Panc1 (cell line): ENCODE results near the gene STEAP2. TPM values are rescaled to one million over a fixed set of nuclear protein-coding genes. Genes with fewer than 3 reads are reported as not detected.

Experiments used
- ATAC-seq: fragments of 200-7000 bp; cut with Tn5 transposase; 2 replicates; pipeline ENCODE4 v1.9.1; 2020; ENCODE audit warnings: mild to moderate bottlenecking, moderate library complexity
- BruUV-seq: library from RNA; stranded (reverse); fragments of 400-500 nt; replicated peaks from 2 replicates; lab custom pipeline; 2021; lab: Mats Ljungman, UMichigan
- CTCF ChIA-PET: fragments of 300-600 bp; sonication (Branson Sonifier 250); formaldehyde crosslinking; loops from one replicate; lab custom pipeline; 2022; ENCODE audit warnings: antibody characterized with exemption; lab: Charles Lee
- POLR2A ChIA-PET: fragments of 300-600 bp; sonication (Branson Sonifier 250); formaldehyde crosslinking; loops from one replicate; lab custom pipeline; 2022; ENCODE audit warnings: antibody characterized with exemption; lab: Charles Lee
- DNase-seq: peaks from one replicate; pipeline ENCODE4 v3.0.0-alpha.2; 2010; ENCODE audit warnings: low read depth, low spot score
- H3K27ac ChIP-seq: 2 replicates; pipeline ENCODE4 v1.5.1; 2011; ENCODE audit warnings: mild to moderate bottlenecking, low read length, inconsistent platforms
- H3K27me3 ChIP-seq: fragments of 200-500 bp; sonication (Bioruptor generic); 2 replicates; pipeline ENCODE4 v1.6.0; 2014; ENCODE audit warnings: low read length, inconsistent platforms; ENCODE audit not compliant: control insufficient read depth, insufficient read depth
- H3K36me3 ChIP-seq: fragments of 200-500 bp; sonication (Bioruptor generic); 2 replicates; pipeline ENCODE4 v1.5.1; 2014; ENCODE audit warnings: inconsistent platforms, mild to moderate bottlenecking, low read length, moderate library complexity; ENCODE audit not compliant: control insufficient read depth, insufficient read depth
- H3K4me1 ChIP-seq: 2 replicates; pipeline ENCODE4 v1.5.1; 2011; ENCODE audit warnings: inconsistent platforms, mild to moderate bottlenecking, low read length, moderate library complexity; ENCODE audit not compliant: control insufficient read depth, insufficient read depth
- H3K4me3 ChIP-seq, 2 experiments: 2 replicates each; pipeline ENCODE4 v1.5.1; 2011 to 2012; ENCODE audit warnings: low read depth in 2 of 2, low read length in 2 of 2, mild to moderate bottlenecking in 2 of 2, inconsistent platforms in 1 of 2, moderate library complexity in 1 of 2
- H3K9me3 ChIP-seq: fragments of 200-500 bp; sonication (Bioruptor generic); 2 replicates; pipeline ENCODE4 v1.5.1; 2014; ENCODE audit warnings: low read depth, mild to moderate bottlenecking, inconsistent platforms, low read length, moderate library complexity; ENCODE audit not compliant: control insufficient read depth, insufficient read depth
- CTCF ChIP-seq: fragments of 450-650 bp; IDR thresholded peaks from 2 replicates; pipeline ENCODE4 v1.5.1; 2017; ENCODE audit warnings: mild to moderate bottlenecking
- POLR2AphosphoS5 ChIP-seq: IDR thresholded peaks from 2 replicates; pipeline ENCODE4 v1.6.1; 2012; ENCODE audit warnings: mild to moderate bottlenecking, low read depth, low read length, moderate library complexity
- REST ChIP-seq, 2 experiments: IDR thresholded peaks; 2 replicates each; pipeline ENCODE4 v1.6.1; 2011 to 2012; ENCODE audit warnings: low read depth in 2 of 2, control low read depth in 1 of 2, low read length in 1 of 2, mild to moderate bottlenecking in 1 of 2, moderate library complexity in 1 of 2; ENCODE audit not compliant: insufficient read depth in 1 of 2
- SIN3A ChIP-seq: IDR thresholded peaks from 2 replicates; pipeline ENCODE4 v1.6.1; 2012; ENCODE audit warnings: low read depth, mild to moderate bottlenecking, low read length, moderate library complexity, borderline replicate concordance; ENCODE audit not compliant: insufficient read depth
- TCF7L2 ChIP-seq: IDR thresholded peaks from 2 replicates; pipeline ENCODE4 v1.6.1; 2011; ENCODE audit warnings: mild to moderate bottlenecking, low read depth, low read length, inconsistent platforms
- in situ Hi-C: cut with HindIII; loops from 2 replicates; pipeline ENCODE4 v1.10.0; 2016; ENCODE audit warnings: low sequenced_read_pairs, low pct_unique_long_range_greater_than_20kb
- intact Hi-C: fragments of 100-400 bp; cut with micrococcal nuclease; formaldehyde crosslinking; loops from one replicate; pipeline ENCODE4 v1.10.0; 2022; ENCODE audit not compliant: unreplicated experiment
- total RNA-seq: library from RNA; stranded (reverse); gene quantifications from one replicate; pipeline ENCODE4 v1.2.1, GENCODE V29; 2021; ENCODE audit not compliant: unreplicated experiment

The STEAP2 gene
- total RNA-seq, 1 experiment from 2014 or later = 4.1 TPM

- no TSS peak for BruUV-seq
- ChIA-PET CTCF (no interaction called here), POLR2A (no interaction called here)
- no peaks in the 10 kb centered on the region; the same call in 1 of the 2 replicates for H3K27me3 ChIP-seq
- H3K27ac ChIP-seq = no peak overlapping the region
- H3K4me3 ChIP-seq = no peak overlapping the region
- DNase-seq (no peak), ATAC-seq (no peak)
- TF ChIP-seq POLR2AphosphoS5 = no peak
- TF ChIP-seq SIN3A = no peak
- no peak for TF ChIP-seq CTCF
- no peak for TF ChIP-seq REST (IDR thresholded peaks at IDR 0.05; ENCODE audit: insufficient read depth in 1 of 2, low read depth in 2 of 2, low read length in 1 of 2)
- no peak for TF ChIP-seq TCF7L2
- in situ Hi-C loops (no loop called here), intact Hi-C loops (no loop called here)
- H3K36me3 ChIP-seq = no peaks in the 10 kb centered on the region
- H3K4me1 ChIP-seq = no peaks in the 10 kb centered on the region
- no peaks in the 10 kb centered on the region for H3K9me3 ChIP-seq
These were observed 3.6 kb upstream of the STEAP2 start for GRCh38 chr7:90207956-90208355.

GRCh38 chr7:90209776-90210175 lies 1.8 kb upstream of the STEAP2 start:
- no TSS peak for BruUV-seq
- intact Hi-C loops = no loop called here

More at GRCh38 chr7:90209776-90210175, 1.8 kb upstream of the STEAP2 start:
- ATAC-seq = no peak
- no peak overlapping the region for H3K27ac ChIP-seq
- in situ Hi-C loops = no loop called here
- no peaks in the 10 kb centered on the region for H3K36me3 ChIP-seq
- POLR2A ChIA-PET = no interaction called here
- H3K4me1 ChIP-seq = no peaks in the 10 kb centered on the region
- H3K4me3 ChIP-seq = no peak overlapping the region
- DNase-seq = no peak
- H3K9me3 ChIP-seq = no peaks in the 10 kb centered on the region
- H3K27me3 ChIP-seq = no peaks in the 10 kb centered on the region; the same call in 1 of the 2 replicates
- CTCF ChIA-PET = no interaction called here
- no peak for TF ChIP-seq TCF7L2
- no peak for TF ChIP-seq CTCF
